Right renal pelvis (tissue), 4 donors: ENCODE measurements around the gene IL1RAPL1. TPM values are rescaled to one million over a fixed set of nuclear protein-coding genes. Genes with fewer than 3 reads are reported as not detected.
A peak's percentile ranks its signal among the peaks of the same experiment; 100 is the strongest.

Source experiments
- DNase-seq, 4 donors: peaks; one replicate each; pipeline ENCODE4 v3.0.0-alpha.2; 2013; ENCODE audit warnings: low read depth in 4 of 4, low spot score in 3 of 4, missing footprints in 1 of 4
- polyA plus RNA-seq, 4 donors: library from polyadenylated mRNA; unstranded; fragments of 120-200 nt; gene quantifications; one replicate each; pipeline ENCODE4 v1.2.1, GENCODE V29; 2013; ENCODE audit not compliant: insufficient read length in 4 of 4

Gene IL1RAPL1
- polyA plus RNA-seq, 4 donors = 2.4 to 3.1 (median 2.8) TPM

GRCh38 chrX:29487714-29488113 is 900.5 kb downstream of the IL1RAPL1 start:
- no peak for DNase-seq

- DNase-seq = no peak
Observed at GRCh38 chrX:29488919-29489318, 901.7 kb downstream of the IL1RAPL1 start.

- DNase-seq = no peak
Observed at GRCh38 chrX:29490606-29491005, 903.4 kb downstream of the IL1RAPL1 start.

- DNase-seq = no peak
Observed at GRCh38 chrX:29491659-29492058, 904.4 kb downstream of the IL1RAPL1 start.

GRCh38 chrX:29496636-29497180 is 909.5 kb downstream of the IL1RAPL1 start:
- no peak for DNase-seq

- DNase-seq = no peak
Observed at GRCh38 chrX:29506729-29507128, 919.5 kb downstream of the IL1RAPL1 start.

GRCh38 chrX:29518100-29518499 is 930.9 kb downstream of the IL1RAPL1 start:
- DNase-seq = no peak

- no peak for DNase-seq
Observed at GRCh38 chrX:29528281-29528680, 941.0 kb downstream of the IL1RAPL1 start.

- no peak for DNase-seq
Observed at GRCh38 chrX:29530501-29530900, 943.3 kb downstream of the IL1RAPL1 start.

GRCh38 chrX:29531336-29531735 is 944.1 kb downstream of the IL1RAPL1 start:
- DNase-seq = no peak

- no peak for DNase-seq
Observed at GRCh38 chrX:29535212-29536162, 948.2 kb downstream of the IL1RAPL1 start.

- DNase-seq = no peak
Observed at GRCh38 chrX:29541038-29541437, 953.8 kb downstream of the IL1RAPL1 start.

GRCh38 chrX:29542152-29542551 is 954.9 kb downstream of the IL1RAPL1 start:
- peak in 2 of 4 donors; percentile 5 to 24 for DNase-seq

- DNase-seq = no peak
Observed at GRCh38 chrX:29545878-29546277, 958.6 kb downstream of the IL1RAPL1 start.

GRCh38 chrX:29547877-29548276 is 960.6 kb downstream of the IL1RAPL1 start:
- no peak for DNase-seq

GRCh38 chrX:29553542-29553941 is 966.3 kb downstream of the IL1RAPL1 start:
- no peak for DNase-seq

GRCh38 chrX:29555465-29556091 is 968.3 kb downstream of the IL1RAPL1 start:
- DNase-seq = no peak

GRCh38 chrX:29560065-29560464 is 972.8 kb downstream of the IL1RAPL1 start:
- DNase-seq = no peak

- no peak for DNase-seq
Observed at GRCh38 chrX:29561417-29561816, 974.2 kb downstream of the IL1RAPL1 start.

GRCh38 chrX:29580560-29580959 is 993.3 kb downstream of the IL1RAPL1 start:
- no peak for DNase-seq

- no peak for DNase-seq
Observed at GRCh38 chrX:29581223-29581622, 994.0 kb downstream of the IL1RAPL1 start.

- DNase-seq = no peak
Observed at GRCh38 chrX:29587107-29587506, 999.9 kb downstream of the IL1RAPL1 start.
